ENCODE data around the gene MRPS22.

DNA sequence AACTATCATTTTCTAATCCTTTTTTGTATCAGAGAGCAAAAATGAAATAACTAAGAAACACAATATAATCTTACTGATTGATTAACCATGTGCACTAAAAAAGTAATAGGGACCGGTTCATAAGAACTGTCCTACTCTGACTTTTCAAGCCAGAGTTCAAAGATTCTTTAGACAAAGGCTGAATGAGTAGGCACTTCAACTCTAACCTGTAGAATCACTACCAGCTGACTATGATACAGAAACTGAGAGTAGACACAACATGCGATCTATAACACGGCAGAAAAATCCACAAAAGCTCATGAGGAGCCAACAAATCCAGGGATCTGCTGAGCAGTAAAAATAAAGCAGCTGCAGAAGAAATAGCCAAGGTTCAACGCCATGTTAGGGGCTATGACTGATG is 36.8 kb downstream of the MRPS22 start:
- TF ChIP-seq, protein P1, sequence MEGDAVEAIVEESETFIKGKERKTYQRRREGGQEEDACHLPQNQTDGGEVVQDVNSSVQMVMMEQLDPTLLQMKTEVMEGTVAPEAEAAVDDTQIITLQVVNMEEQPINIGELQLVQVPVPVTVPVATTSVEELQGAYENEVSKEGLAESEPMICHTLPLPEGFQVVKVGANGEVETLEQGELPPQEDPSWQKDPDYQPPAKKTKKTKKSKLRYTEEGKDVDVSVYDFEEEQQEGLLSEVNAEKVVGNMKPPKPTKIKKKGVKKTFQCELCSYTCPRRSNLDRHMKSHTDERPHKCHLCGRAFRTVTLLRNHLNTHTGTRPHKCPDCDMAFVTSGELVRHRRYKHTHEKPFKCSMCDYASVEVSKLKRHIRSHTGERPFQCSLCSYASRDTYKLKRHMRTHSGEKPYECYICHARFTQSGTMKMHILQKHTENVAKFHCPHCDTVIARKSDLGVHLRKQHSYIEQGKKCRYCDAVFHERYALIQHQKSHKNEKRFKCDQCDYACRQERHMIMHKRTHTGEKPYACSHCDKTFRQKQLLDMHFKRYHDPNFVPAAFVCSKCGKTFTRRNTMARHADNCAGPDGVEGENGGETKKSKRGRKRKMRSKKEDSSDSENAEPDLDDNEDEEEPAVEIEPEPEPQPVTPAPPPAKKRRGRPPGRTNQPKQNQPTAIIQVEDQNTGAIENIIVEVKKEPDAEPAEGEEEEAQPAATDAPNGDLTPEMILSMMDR (conservative IDR thresholded peaks at IDR 0.05; ENCODE audit: low read length), result no peak
- TF ChIP-seq EZH2phosphoT487 (IDR thresholded peaks at IDR 0.05; ENCODE audit: borderline replicate concordance), result no peak

Data from Loucy (cell line).